HepG2 (cell line): ENCODE data around the gene MPC2. TPM values are rescaled to one million over a fixed set of nuclear protein-coding genes. Genes with fewer than 3 reads are reported as not detected.

Source experiments
- ADNP ChIP-seq: sonication (generic); formaldehyde crosslinking; IDR thresholded peaks from 2 replicates; pipeline ENCODE4 v1.4.0; 2020; ENCODE audit warnings: missing genetic modification reagents
- AHR ChIP-seq: IDR thresholded peaks from 2 replicates; pipeline ENCODE4 v1.6.1; 2018; ENCODE audit warnings: missing genetic modification reagents, missing compliant biosample characterization
- CBFB ChIP-seq: sonication (generic); formaldehyde crosslinking; IDR thresholded peaks from 2 replicates; pipeline ENCODE4 v1.4.0; 2020; ENCODE audit warnings: missing genetic modification reagents
- GABPA ChIP-seq, 2 experiments: IDR thresholded peaks; 2 replicates each; pipeline ENCODE4 v1.6.1; 2011 to 2016; ENCODE audit warnings: low read depth in 2 of 2, low read length in 1 of 2, missing biosample characterization in 1 of 2, missing genetic modification characterization in 1 of 2
- GABPB1 ChIP-seq: IDR thresholded peaks from 2 replicates; pipeline ENCODE4 v1.6.1; 2016; ENCODE audit warnings: mild to moderate bottlenecking, missing genetic modification reagents, moderate library complexity, missing compliant biosample characterization
- HCFC1 ChIP-seq: fragments of 150-350 bp; IDR thresholded peaks from 2 replicates; pipeline ENCODE4 v1.6.1; 2014; ENCODE audit warnings: low read depth, low read length
- HDAC2 ChIP-seq: sonication (generic); formaldehyde crosslinking; IDR thresholded peaks from 2 replicates; pipeline ENCODE4 v1.4.0; 2020; ENCODE audit warnings: missing genetic modification reagents
- KAT7 ChIP-seq: IDR thresholded peaks from 2 replicates; pipeline ENCODE4 v1.6.1; 2018; ENCODE audit warnings: borderline replicate concordance, missing compliant biosample characterization
- KDM1A ChIP-seq: IDR thresholded peaks from 2 replicates; pipeline ENCODE4 v1.6.1; 2016; ENCODE audit warnings: missing compliant biosample characterization
- MEIS2 ChIP-seq: sonication (generic); formaldehyde crosslinking; IDR thresholded peaks from 2 replicates; pipeline ENCODE4 v1.9.0; 2021; ENCODE audit warnings: mild to moderate bottlenecking, missing genetic modification reagents
- MLLT10 ChIP-seq: sonication (generic); formaldehyde crosslinking; IDR thresholded peaks from 2 replicates; pipeline ENCODE4 v1.4.0; 2020; ENCODE audit warnings: missing genetic modification reagents
- MYC ChIP-seq: sonication (generic); formaldehyde crosslinking; IDR thresholded peaks from 2 replicates; pipeline ENCODE4 v1.9.0; 2021; ENCODE audit warnings: missing genetic modification reagents, borderline replicate concordance
- NCOA1 ChIP-seq: sonication (generic); formaldehyde crosslinking; IDR thresholded peaks from 2 replicates; pipeline ENCODE4 v1.9.0; 2021; ENCODE audit warnings: missing genetic modification reagents
- NFE2 ChIP-seq: sonication (generic); formaldehyde crosslinking; IDR thresholded peaks from 2 replicates; pipeline ENCODE4 v1.4.0; 2020; ENCODE audit warnings: missing genetic modification reagents
- NFYC ChIP-seq: IDR thresholded peaks from 2 replicates; pipeline ENCODE4 v1.6.1; 2016; ENCODE audit warnings: missing genetic modification reagents, missing compliant biosample characterization
- SKI ChIP-seq: fragments of 450-650 bp; IDR thresholded peaks from one replicate; pipeline ENCODE4 v1.6.1; 2018; ENCODE audit warnings: mild to moderate bottlenecking; ENCODE audit not compliant: partially characterized antibody
- SNRNP70 ChIP-seq: fragments of 200-400 bp; formaldehyde crosslinking; IDR thresholded peaks from 2 replicates; pipeline ENCODE4 v1.6.1; 2017; ENCODE audit warnings: mild to moderate bottlenecking, low read depth, low read length, moderate library complexity
- SP2 ChIP-seq: sonication (generic); formaldehyde crosslinking; IDR thresholded peaks from 2 replicates; pipeline ENCODE4 v1.5.1; 2020; ENCODE audit warnings: mild to moderate bottlenecking, missing genetic modification reagents
- SP5 ChIP-seq: IDR thresholded peaks from 2 replicates; pipeline ENCODE4 v1.6.1; 2016; ENCODE audit warnings: low read depth, borderline replicate concordance
- TARDBP ChIP-seq: sonication (generic); formaldehyde crosslinking; IDR thresholded peaks from 2 replicates; pipeline ENCODE4 v1.8.0; 2022; ENCODE audit warnings: mild to moderate bottlenecking, missing genetic modification reagents
- ZIK1 ChIP-seq: sonication (generic); formaldehyde crosslinking; IDR thresholded peaks from 2 replicates; pipeline ENCODE4 v1.5.0; 2020; ENCODE audit warnings: mild to moderate bottlenecking, low read depth, missing genetic modification reagents, borderline replicate concordance
- ZMAT3 ChIP-seq: sonication (generic); formaldehyde crosslinking; conservative IDR thresholded peaks from 2 replicates; pipeline ENCODE4 v1.7.0; 2021; ENCODE audit warnings: missing genetic modification reagents
- ZNF3 ChIP-seq: IDR thresholded peaks from 2 replicates; pipeline ENCODE4 v1.7.0; 2017; ENCODE audit warnings: inconsistent platforms
- ZNF543 ChIP-seq: sonication (generic); formaldehyde crosslinking; IDR thresholded peaks from 2 replicates; pipeline ENCODE4 v1.4.0; 2020; ENCODE audit warnings: mild to moderate bottlenecking, missing genetic modification reagents
- ZNF607 ChIP-seq: sonication (generic); formaldehyde crosslinking; IDR thresholded peaks from 2 replicates; pipeline ENCODE4 v1.5.1; 2020; ENCODE audit warnings: missing genetic modification reagents, mild to moderate bottlenecking, borderline replicate concordance
- ZNF644 ChIP-seq: IDR thresholded peaks from 2 replicates; pipeline ENCODE4 v1.6.1; 2016; ENCODE audit warnings: low read depth
- ZNF761 ChIP-seq: sonication (generic); formaldehyde crosslinking; conservative IDR thresholded peaks from 2 replicates; pipeline ENCODE4 v1.4.0; 2020; ENCODE audit warnings: mild to moderate bottlenecking, missing genetic modification reagents
- ZSCAN12 ChIP-seq: sonication (generic); formaldehyde crosslinking; IDR thresholded peaks from 2 replicates; pipeline ENCODE4 v1.9.0; 2021; ENCODE audit warnings: mild to moderate bottlenecking, missing genetic modification reagents
- polyA plus RNA-seq, 8 experiments: library from polyadenylated mRNA; depleted of rRNA in 3 of 8; stranded (reverse) in 7 of 8; unstranded in 1 of 8; fragments of >200 nt; fragmentation: Illumina TruSeq in 4 of 8; extraction: Trizol in 4 of 8; gene quantifications; 2 replicates each; pipeline versions ENCODE4 v1.2.1 to v1.2.3, GENCODE V29; 2011 to 2016; ENCODE audit warnings: low read depth in 4 of 8, missing spikeins in 1 of 8, mixed read lengths in 1 of 8; ENCODE audit not compliant: insufficient read depth in 1 of 8
- total RNA-seq, 5 experiments: library from RNA; depleted of rRNA; stranded (reverse); fragments of >200 nt; fragmentation: Illumina TruSeq; extraction: Trizol; gene quantifications; 2 replicates each; pipeline ENCODE4 v1.2.3, GENCODE V29; 2016; ENCODE audit warnings: low read depth in 1 of 5
- TF ChIP-seq, protein P1 (sequence below): sonication (generic); formaldehyde crosslinking; IDR thresholded peaks from 2 replicates; pipeline ENCODE4 v1.8.1; 2022; ENCODE audit warnings: mild to moderate bottlenecking, missing genetic modification reagents
- TF ChIP-seq, protein P2 (sequence below): sonication (generic); formaldehyde crosslinking; IDR thresholded peaks from 2 replicates; pipeline ENCODE4 v1.4.0; 2020; ENCODE audit warnings: missing genetic modification reagents, borderline replicate concordance

Gene MPC2
- total and polyA plus RNA-seq, 2 of the 13 experiments (the other 11 are each of a cell fraction or from before 2014, with no cell fraction given): 38.8 to 136 TPM

GRCh38 chr1:167936068-167936929 is 573 bp downstream of the MPC2 start, which contains the start of gene DCAF6 (continued):
- TF ChIP-seq, protein P1, sequence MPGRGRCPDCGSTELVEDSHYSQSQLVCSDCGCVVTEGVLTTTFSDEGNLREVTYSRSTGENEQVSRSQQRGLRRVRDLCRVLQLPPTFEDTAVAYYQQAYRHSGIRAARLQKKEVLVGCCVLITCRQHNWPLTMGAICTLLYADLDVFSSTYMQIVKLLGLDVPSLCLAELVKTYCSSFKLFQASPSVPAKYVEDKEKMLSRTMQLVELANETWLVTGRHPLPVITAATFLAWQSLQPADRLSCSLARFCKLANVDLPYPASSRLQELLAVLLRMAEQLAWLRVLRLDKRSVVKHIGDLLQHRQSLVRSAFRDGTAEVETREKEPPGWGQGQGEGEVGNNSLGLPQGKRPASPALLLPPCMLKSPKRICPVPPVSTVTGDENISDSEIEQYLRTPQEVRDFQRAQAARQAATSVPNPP (CRISPR knock-in tag): 0 out of 2 replicates have a peak, but pooled peaks have one; percentile 42
- TF ChIP-seq NCOA1: no peak
- TF ChIP-seq GABPA (IDR thresholded peaks at IDR 0.05; ENCODE audit: low read depth, low read length): peak; percentile 3; the same call in 1 of the 2 replicates
- TF ChIP-seq GABPA (CRISPR knock-in tag; IDR thresholded peaks at IDR 0.05; ENCODE audit: low read depth): peak; percentile 76
- peak; percentile 51; the same call in 1 of the 2 replicates for TF ChIP-seq ZNF543
- no peak for TF ChIP-seq ZNF644
- TF ChIP-seq CBFB (CRISPR knock-in tag): peak; percentile 74; the same call in 1 of the 2 replicates
- TF ChIP-seq SKI: no peak
- no peak for TF ChIP-seq NFE2 (CRISPR knock-in tag)
- no peak for TF ChIP-seq ZIK1
- no peak for TF ChIP-seq ADNP (CRISPR knock-in tag)
- no peak for TF ChIP-seq ZNF3 (CRISPR knock-in tag)
- TF ChIP-seq ZSCAN12 (CRISPR knock-in tag): no peak
- TF ChIP-seq SP5: peak; percentile 79
- peak; percentile 10; the same call in 1 of the 2 replicates for TF ChIP-seq KAT7
- no peak for TF ChIP-seq SNRNP70
- TF ChIP-seq TARDBP (CRISPR knock-in tag): peak; percentile 70
- peak; percentile 66; the same call in 1 of the 2 replicates for TF ChIP-seq ZNF761 (CRISPR knock-in tag)
- peak; percentile 71; the same call in 1 of the 2 replicates for TF ChIP-seq ZNF607 (CRISPR knock-in tag)
- TF ChIP-seq, protein P2, sequence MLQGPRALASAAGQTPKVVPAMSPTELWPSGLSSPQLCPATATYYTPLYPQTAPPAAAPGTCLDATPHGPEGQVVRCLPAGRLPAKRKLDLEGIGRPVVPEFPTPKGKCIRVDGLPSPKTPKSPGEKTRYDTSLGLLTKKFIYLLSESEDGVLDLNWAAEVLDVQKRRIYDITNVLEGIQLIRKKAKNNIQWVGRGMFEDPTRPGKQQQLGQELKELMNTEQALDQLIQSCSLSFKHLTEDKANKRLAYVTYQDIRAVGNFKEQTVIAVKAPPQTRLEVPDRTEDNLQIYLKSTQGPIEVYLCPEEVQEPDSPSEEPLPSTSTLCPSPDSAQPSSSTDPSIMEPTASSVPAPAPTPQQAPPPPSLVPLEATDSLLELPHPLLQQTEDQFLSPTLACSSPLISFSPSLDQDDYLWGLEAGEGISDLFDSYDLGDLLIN: no peak
- TF ChIP-seq GABPB1 (CRISPR knock-in tag): peak; percentile 93
- TF ChIP-seq SP2: peak; percentile 64
- no peak for TF ChIP-seq MEIS2 (CRISPR knock-in tag)
- TF ChIP-seq HDAC2 (CRISPR knock-in tag): peak; percentile 40
- TF ChIP-seq NFYC: peak; percentile 84
- peak; percentile 60 for TF ChIP-seq HCFC1
- TF ChIP-seq MYC (CRISPR knock-in tag): peak; percentile 49; the same call in 1 of the 2 replicates
- 0 out of 2 replicates have a peak, but pooled peaks have one; percentile 58 for TF ChIP-seq ZMAT3
- no peak for TF ChIP-seq MLLT10 (CRISPR knock-in tag)
- TF ChIP-seq AHR (CRISPR knock-in tag): no peak; the same call in 1 of the 2 replicates
- TF ChIP-seq KDM1A (CRISPR knock-in tag): no peak
